ENCODE measurements around the gene ADSS2. TPM values are rescaled to one million over a fixed set of nuclear protein-coding genes. Genes with fewer than 3 reads are reported as not detected.
"Not testable (repeated sequence)": the region's sequence is repeated elsewhere in the genome, so short reads cannot be mapped to it uniquely, and the experiment has no call there.

ADSS2 gene
- total RNA-seq, 2 donors from 2014 or later = 9.9 to 23.1 TPM

DNA sequence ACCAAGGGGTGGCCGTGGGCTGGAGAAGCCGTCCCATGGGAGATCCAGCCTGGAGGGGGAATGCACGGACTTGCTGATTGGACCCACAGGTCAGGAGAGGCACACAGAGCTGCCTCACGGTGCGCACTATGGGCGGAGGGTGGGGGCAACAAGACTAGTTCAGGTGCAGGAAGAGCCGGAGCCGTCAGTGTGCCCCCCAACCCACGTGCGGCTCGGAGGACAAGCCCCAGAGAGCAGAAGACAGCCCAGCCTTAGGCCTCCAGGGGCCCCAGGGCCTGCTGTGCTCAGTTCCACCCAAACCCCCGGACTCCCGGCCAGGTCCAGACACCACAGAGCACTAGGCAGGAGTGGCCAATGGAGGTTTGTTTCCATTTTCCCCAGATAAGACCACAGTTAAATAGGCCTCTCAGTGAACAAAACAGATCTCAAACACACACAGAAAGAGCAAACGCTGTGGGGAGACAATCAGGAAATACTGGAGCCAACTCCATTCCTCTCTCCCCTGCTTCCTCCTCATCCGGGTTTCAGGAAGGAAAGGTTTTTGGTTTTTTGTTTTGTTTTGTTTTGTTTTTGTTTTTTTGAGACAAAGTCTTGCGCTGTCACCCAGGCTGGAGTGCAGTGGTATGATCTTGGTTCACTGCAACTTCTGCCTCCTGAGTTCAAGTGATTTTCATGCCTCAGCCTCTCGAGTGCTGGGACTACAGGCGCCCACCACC lies 84.2 kb downstream of the ADSS2 start:
- 91% methylated on average over 15 to 18 of the region's 18 CpGs for WGBS, 2 donors
- H3K27ac ChIP-seq = no peak overlapping the region
- H3K36me3 ChIP-seq (replicated peaks in 1 of 2; ENCODE audit: insufficient read depth in 1 of 2, low read depth in 2 of 2) = no peaks in the 10 kb centered on the region
- intact Hi-C loops (cut with DNase I) = no loop called here
- no peaks in the 10 kb centered on the region for H3K9me3 ChIP-seq
- DNase-seq (no peak), ATAC-seq (no peak)
- H3K4me1 ChIP-seq = no peaks in the 10 kb centered on the region
- TF ChIP-seq POLR2A (IDR thresholded peaks at IDR 0.05) = no peak
- TF ChIP-seq, protein P1, sequence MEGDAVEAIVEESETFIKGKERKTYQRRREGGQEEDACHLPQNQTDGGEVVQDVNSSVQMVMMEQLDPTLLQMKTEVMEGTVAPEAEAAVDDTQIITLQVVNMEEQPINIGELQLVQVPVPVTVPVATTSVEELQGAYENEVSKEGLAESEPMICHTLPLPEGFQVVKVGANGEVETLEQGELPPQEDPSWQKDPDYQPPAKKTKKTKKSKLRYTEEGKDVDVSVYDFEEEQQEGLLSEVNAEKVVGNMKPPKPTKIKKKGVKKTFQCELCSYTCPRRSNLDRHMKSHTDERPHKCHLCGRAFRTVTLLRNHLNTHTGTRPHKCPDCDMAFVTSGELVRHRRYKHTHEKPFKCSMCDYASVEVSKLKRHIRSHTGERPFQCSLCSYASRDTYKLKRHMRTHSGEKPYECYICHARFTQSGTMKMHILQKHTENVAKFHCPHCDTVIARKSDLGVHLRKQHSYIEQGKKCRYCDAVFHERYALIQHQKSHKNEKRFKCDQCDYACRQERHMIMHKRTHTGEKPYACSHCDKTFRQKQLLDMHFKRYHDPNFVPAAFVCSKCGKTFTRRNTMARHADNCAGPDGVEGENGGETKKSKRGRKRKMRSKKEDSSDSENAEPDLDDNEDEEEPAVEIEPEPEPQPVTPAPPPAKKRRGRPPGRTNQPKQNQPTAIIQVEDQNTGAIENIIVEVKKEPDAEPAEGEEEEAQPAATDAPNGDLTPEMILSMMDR (IDR thresholded peaks at IDR 0.05) = no peak
- no peak overlapping the region for H3K4me3 ChIP-seq
- no peaks in the 10 kb centered on the region for H3K27me3 ChIP-seq

DNA sequence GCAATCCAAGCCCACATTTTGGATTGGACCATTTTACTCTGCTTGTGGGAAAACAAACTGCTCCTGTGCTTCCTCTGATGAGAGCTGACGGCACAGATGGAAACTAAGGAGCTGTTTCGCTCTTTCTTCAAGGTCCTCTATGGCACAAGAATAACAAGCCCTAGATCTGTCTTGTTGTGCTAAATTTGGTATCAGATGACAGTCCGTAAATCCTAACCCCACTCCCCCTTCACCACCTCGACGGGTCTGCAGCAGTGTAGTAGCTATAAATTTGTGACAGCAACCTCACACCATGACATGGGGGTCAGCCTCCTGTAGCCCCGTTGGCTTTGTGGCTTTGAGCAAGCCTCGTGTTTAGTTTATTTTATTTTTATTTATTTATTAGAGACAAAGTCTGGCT lies 85.9 kb downstream of the ADSS2 start:
- H3K27ac ChIP-seq = no peak overlapping the region
- ATAC-seq = no peak
- DNase-seq = no peak

DNA sequence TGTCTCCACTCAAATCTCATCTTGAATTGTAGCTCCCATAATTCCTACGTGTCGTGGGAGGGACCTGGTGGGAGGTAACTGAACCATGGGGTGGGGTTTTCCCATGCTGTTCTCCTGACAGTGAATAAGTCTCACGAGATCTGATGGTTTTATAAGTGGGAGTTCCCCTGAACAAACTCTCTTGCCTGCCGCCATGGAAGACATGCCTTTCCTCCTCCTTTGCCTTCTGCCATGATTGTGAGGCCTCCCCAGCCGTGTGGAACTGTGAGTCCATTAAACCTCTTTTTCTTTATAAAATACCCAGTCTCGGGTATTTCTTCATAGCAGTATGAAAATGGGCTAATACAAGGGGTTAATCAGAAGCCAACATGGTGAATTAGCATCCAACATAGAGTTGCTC lies 86.4 kb downstream of the ADSS2 start:
- DNase-seq; intact Hi-C loops (cut with DNase I); H3K9me3 ChIP-seq; H3K36me3 ChIP-seq (replicated peaks in 1 of 2; ENCODE audit: insufficient read depth in 1 of 2, low read depth in 2 of 2); H3K4me3 ChIP-seq; H3K4me1 ChIP-seq; ATAC-seq; H3K27me3 ChIP-seq; H3K27ac ChIP-seq: not testable (repeated sequence)
- 87 to 92% methylated on average over 6 of the region's 6 CpGs for WGBS, 2 donors

More for the DNA sequence above, 85.9 kb downstream of the ADSS2 start:
- no peaks in the 10 kb centered on the region for H3K27me3 ChIP-seq
- no peak overlapping the region for H3K4me3 ChIP-seq
- WGBS, 2 donors = 76 to 84% methylated on average over 7 of the region's 7 CpGs
- intact Hi-C loops (cut with DNase I) = no loop called here
- TF ChIP-seq, protein P1 (IDR thresholded peaks at IDR 0.05) = no peak
- no peak for TF ChIP-seq POLR2A (IDR thresholded peaks at IDR 0.05)
- peaks cover 8% of the 10 kb centered on the region for H3K4me1 ChIP-seq
- H3K9me3 ChIP-seq = no peaks in the 10 kb centered on the region
- H3K36me3 ChIP-seq (replicated peaks in 1 of 2; ENCODE audit: insufficient read depth in 1 of 2, low read depth in 2 of 2) = no peaks in the 10 kb centered on the region

DNA sequence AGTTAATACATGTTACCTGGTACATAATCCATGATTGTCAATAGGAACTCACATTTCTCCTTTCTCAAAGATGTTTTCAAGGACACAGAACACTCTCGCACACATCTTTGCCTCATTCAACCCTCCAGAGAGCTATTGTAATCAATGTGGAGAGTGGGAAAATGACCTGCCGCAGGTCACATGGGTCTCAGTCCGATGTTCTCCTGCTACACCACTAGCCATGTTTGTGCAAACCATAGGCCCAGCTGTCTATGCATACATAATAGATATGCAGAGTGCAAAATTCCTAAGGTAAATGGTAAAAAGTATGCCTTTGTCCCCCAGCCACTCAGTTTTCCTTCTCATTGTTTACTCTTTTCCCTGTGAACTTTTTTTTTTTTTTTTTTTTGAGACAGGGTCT lies 89.2 kb downstream of the ADSS2 start:
- peaks cover 8% of the 10 kb centered on the region for H3K4me1 ChIP-seq
- 73 to 78% methylated on average over 3 of the region's 3 CpGs for WGBS, 2 donors
- no peak for DNase-seq
- no peak overlapping the region for H3K27ac ChIP-seq
- H3K27me3 ChIP-seq = no peaks in the 10 kb centered on the region
- no peaks in the 10 kb centered on the region for H3K9me3 ChIP-seq
- H3K36me3 ChIP-seq (replicated peaks in 1 of 2; ENCODE audit: insufficient read depth in 1 of 2, low read depth in 2 of 2) = no peaks in the 10 kb centered on the region
- no peak for ATAC-seq
- intact Hi-C loops (cut with DNase I) = no loop called here
- H3K4me3 ChIP-seq = no peak overlapping the region
- TF ChIP-seq POLR2A (IDR thresholded peaks at IDR 0.05) = no peak
- TF ChIP-seq, protein P1 (IDR thresholded peaks at IDR 0.05) = no peak

DNA sequence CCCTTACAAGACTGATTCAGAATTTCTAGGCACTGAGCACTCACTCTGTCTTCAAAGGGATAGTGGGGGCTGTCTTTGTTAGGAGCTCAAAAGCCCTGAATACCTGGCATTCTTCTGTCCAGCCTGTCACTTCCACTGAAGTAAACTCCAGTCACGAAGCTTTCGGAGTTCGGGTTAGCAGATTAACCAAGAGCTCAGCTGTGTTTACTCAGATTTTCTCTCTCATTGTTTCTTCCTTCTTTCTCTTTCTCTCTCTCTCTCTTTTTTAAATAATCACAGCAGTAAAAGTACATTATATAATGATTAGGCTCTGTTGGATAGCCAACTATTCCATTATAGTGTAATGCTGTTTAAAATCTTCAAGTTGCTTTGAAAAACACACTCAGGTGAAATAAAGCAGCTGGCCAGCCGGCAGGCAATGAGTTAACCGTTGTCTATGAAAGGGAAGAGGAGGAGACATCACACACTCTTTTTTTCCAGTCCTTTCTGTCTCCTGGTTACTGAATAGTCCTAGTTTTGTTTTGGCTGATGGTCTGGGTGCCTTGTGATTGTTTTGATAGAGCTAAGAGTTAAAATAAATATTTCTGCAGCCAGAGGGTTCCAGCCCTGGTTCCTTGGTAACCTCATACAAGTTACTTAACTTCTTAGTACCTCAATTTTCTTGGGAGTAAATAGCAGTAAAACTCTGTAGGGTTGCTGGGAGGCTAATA lies 89.8 kb downstream of the ADSS2 start:
- H3K9me3 ChIP-seq = no peaks in the 10 kb centered on the region
- WGBS, 2 donors = 15 to 25% methylated on average over 5 of the region's 5 CpGs
- ATAC-seq (no peak), DNase-seq (no peak)
- intact Hi-C loops (cut with DNase I) = no loop called here
- H3K27me3 ChIP-seq = no peaks in the 10 kb centered on the region
- no peak overlapping the region for H3K4me3 ChIP-seq
- H3K27ac ChIP-seq = no peak overlapping the region
- TF ChIP-seq, protein P1 (IDR thresholded peaks at IDR 0.05) = no peak
- TF ChIP-seq POLR2A (IDR thresholded peaks at IDR 0.05) = no peak
- no peaks in the 10 kb centered on the region for H3K36me3 ChIP-seq (replicated peaks in 1 of 2; ENCODE audit: insufficient read depth in 1 of 2, low read depth in 2 of 2)
- peaks cover 8% of the 10 kb centered on the region for H3K4me1 ChIP-seq

Other genes with a start within 250 kb of the ADSS2 start
- gene CATSPERE, start 9.4 kb upstream of the ADSS2 start, total RNA-seq = 1 to 10 TPM in 1 of 2 donors, under 1 TPM in 1; 0.26 to 2.3 TPM
- 10 to 100 TPM; 14.5 TPM for gene DESI2, start 201.2 kb upstream of the ADSS2 start, total RNA-seq

All from body of pancreas (tissue), 4 donors.